GM13976 (cell line): Measurements from ENCODE around the gene CHN2.

Source experiments
- DNase-seq: peaks from one replicate; pipeline ENCODE4 v3.0.0; 2012; ENCODE audit warnings: low spot score
- CTCF ChIP-seq: IDR thresholded peaks from 2 replicates; pipeline ENCODE4 v1.5.1; 2012; ENCODE audit warnings: borderline replicate concordance, mild to moderate bottlenecking; ENCODE audit not compliant: insufficient read depth; ENCODE audit errors: extremely low read depth, missing control alignments, control extremely low read depth
- in situ Hi-C: fragments of 300-500 bp; cut with MboI; formaldehyde crosslinking; loops from one replicate; pipeline ENCODE4 v1.12.0; 2022; ENCODE audit warnings: low sequenced_read_pairs, mixed read lengths, inconsistent platforms; ENCODE audit not compliant: unreplicated experiment

The CHN2 gene

GRCh38 chr7:29332042-29332811 lies 137.7 kb downstream of the CHN2 start:
- DNase-seq: no peak
- TF ChIP-seq CTCF: no peak
- in situ Hi-C loops: no loop called here

- TF ChIP-seq CTCF: no peak
- no peak for DNase-seq
- in situ Hi-C loops: no loop called here
Measured at GRCh38 chr7:29332875-29333855, 138.6 kb downstream of the CHN2 start.

GRCh38 chr7:29335188-29336083 lies 140.9 kb downstream of the CHN2 start:
- no peak for DNase-seq
- in situ Hi-C loops: no loop called here
- no peak for TF ChIP-seq CTCF

DNA sequence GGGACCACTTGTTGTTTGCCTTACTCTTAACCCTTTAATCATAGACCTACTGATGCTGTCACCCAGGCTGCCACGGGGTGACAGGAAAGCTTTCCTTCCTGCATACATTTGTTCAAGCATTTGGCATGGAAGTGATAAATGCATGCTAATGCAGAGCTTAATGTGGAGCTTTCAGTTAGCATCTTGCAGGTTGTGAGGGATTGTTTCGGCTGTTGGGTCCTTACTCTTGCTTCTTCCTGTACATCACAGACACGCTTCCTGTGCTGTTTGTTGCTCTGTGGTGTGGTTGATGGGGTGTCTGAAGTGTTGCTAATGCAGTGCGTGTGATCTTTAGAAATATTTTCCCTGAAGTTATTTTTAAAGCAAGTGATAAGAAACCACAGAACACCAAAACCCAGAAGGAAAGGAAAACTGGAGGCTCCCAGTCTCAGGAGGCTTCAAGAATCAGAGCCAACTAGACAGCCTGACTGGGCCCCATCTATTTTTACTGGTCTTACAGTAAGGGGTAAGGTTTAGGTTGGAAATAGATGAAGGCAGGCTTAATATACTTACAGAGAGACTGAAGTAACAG lies 143.1 kb downstream of the CHN2 start:
- in situ Hi-C loops: no loop called here
- DNase-seq: no peak

DNA sequence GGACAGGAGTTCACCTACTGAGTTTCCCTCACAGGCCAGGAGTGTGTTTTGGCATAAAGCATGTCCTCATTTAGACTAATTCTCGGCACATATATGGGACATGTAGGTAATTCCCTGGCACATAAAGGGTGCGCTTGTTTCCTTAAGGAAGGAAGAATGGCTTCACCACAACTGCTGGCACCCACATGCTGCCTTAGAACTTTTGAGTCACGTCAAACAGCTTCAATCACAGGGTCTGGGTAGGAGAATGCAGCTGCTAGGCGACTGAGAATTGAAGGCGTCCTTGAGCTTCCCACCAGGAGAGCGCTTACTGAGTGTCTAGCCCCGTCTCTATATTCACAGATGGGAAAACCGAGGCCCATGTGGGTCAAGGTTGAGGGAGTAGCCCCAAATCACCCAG lies 146.1 kb downstream of the CHN2 start:
- no peak for DNase-seq
- in situ Hi-C loops: no loop called here
- TF ChIP-seq CTCF: no peak

More for the DNA sequence above, 143.1 kb downstream of the CHN2 start:
- no peak for TF ChIP-seq CTCF

DNA sequence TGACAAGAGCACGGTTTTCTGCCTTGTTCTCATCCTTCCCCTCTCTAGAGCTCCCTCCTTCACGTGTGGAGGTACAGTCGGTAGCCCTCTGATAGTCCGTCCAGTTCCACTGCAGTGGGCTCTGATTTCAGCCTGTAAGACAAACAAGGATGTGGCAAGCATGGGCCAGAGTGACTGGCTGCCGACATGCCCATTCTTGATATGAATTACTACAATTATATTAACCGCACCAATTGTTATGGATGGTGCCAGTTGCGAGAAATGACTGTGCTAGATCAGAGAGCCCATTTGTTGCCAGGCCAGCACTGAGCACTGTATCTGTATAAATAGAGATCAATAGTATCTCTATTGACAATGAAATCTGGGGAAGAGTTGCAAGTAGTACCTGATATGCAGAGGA lies 146.6 kb downstream of the CHN2 start:
- no peak for DNase-seq
- in situ Hi-C loops: no loop called here
- no peak for TF ChIP-seq CTCF
